HG03378 (cell line): Measurements from ENCODE around the gene NUDT6.
A peak's percentile ranks its signal among the peaks of the same experiment; 100 is the strongest.
"Not testable (repeated sequence)": the region's sequence is repeated elsewhere in the genome, so short reads cannot be mapped to it uniquely, and the experiment has no call there.

Experiments used
- ATAC-seq: cut with Tn5 transposase; IDR thresholded peaks from one replicate; pipeline ENCODE4 v1.9.1; 2021; ENCODE audit warnings: mild to moderate bottlenecking, moderate library complexity; ENCODE audit not compliant: unreplicated experiment

The NUDT6 gene, protein sequence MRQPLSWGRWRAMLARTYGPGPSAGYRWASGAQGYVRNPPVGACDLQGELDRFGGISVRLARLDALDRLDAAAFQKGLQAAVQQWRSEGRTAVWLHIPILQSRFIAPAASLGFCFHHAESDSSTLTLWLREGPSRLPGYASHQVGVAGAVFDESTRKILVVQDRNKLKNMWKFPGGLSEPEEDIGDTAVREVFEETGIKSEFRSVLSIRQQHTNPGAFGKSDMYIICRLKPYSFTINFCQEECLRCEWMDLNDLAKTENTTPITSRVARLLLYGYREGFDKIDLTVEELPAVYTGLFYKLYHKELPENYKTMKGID

DNA sequence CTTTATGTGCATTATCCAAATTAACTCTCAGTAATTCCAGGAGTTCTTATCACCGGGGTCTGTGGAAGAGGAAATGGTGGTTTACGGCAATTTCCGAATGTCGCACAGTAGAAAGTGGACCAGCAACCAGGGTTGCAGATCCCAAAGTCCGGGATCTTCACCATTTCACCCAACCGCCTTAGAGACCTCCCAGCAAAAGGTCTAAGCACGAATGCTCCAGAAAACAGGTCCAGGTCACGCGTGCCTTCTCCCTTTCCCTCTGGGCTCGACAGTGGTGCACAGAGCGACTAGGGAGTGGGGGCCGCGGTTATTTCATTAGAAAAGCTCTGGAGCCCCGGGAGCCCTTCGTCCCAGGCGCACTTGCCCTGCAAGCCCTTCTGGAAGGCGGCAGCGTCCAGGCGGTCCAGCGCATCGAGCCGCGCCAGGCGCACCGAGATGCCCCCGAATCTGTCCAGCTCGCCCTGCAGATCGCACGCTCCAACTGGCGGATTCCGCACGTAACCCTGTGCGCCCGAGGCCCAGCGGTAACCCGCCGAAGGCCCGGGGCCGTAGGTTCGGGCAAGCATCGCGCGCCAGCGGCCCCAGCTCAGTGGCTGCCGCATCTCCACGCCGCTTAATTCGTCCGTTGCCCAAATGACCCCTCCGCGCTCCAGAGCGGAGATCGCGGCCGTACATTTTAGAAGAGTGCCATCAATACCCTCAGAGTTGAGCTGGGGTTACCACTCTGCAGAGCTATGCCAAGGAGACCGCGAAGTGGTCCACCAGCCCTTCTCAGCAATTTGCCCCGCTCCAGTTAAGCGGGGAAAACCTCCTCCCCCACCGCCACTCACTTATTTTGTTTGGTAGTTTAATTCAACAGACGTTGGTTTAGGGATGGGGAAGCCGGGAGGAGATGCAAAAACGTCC is at the start of gene NUDT6:
NUDT6 (minus strand) TSS at position 627 of the 906 bp plus-strand sequence; CDS start at position 602, 25 bp downstream.
- ATAC-seq = peak; percentile 68

DNA sequence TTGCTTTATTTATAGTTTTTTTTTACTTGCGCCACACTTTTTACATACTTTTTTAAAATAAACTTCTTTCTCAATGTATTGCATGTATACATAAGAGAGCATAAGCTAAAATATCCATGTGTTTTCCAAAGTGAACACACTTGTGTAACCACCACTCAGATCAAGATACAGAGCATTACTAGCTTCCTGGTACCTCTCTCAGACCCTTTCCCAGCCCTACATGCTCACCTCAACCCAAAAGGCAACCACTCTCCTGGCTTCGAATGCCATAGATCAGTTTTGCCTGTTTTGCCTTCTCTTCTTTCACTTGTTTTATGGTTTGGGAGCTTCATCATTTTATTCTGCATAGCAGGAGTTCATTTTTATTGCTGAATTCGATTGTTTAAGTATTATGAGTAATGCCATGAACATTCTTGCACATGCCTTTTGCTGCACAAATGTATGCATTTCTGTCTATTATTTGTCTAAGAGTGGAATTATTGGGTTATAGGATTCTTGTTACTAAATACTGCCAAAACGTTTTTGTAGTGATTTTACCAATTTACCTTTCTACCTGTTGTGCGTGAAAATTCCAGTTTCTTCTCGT is 45.9 kb upstream of the NUDT6 start:
- no peak for ATAC-seq

DNA sequence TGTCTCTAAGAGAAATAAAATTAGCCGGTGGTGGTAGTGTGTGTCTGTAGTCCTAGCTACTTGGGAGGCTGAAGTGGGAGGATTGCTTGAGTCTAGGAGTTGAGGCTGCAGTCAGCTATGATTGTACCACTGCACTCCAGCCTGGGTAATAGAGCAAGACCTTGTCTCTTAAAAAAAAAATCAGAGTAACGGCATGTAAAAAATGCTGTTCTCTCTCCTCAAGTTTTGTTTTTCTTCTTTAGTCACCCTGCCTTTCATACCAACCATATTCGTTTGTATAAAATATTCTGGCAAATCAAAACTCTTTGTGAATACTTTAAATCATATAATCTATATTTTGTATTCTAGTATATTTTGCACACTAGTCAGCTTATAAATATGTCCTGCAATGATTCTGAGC is 44.8 kb upstream of the NUDT6 start:
- ATAC-seq = no peak

DNA sequence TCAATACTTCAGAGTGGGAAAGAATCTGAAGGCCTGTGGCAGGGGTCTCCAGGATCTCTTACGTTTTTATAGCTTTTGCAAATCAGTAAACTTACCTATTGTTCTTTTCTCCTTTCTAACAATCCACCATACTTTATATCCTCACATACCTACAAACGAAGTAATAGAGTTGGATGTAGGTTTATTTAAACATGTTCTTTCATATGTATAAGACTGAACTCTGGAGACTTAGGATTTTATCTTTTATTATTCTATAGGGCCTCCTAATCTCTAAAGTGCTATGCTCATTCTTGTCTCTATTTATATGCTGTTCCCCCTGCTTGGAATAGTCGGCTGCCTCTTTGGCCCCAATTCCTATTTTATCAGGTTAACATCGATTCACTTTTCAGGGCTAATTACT is 43.8 kb upstream of the NUDT6 start:
- no peak for ATAC-seq

DNA sequence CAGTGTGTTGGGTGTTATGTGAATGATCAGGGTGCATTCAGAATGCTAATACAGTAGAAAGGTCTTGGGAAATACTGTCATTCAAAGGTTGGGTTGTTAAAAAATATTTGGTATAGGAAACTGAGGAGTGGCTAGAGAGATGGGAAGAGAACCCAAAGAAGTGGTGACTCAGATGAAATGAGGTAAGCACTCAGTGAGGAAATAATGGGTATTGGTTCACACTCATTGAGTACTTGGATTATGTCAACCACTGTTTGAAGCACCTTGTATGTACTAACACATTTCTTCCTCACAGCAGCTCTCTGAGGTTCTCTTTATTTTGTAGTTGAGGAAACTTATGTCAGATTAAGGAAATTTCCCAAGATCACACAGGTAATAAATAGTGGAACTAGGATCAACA is 40.8 kb upstream of the NUDT6 start:
- no peak for ATAC-seq

DNA sequence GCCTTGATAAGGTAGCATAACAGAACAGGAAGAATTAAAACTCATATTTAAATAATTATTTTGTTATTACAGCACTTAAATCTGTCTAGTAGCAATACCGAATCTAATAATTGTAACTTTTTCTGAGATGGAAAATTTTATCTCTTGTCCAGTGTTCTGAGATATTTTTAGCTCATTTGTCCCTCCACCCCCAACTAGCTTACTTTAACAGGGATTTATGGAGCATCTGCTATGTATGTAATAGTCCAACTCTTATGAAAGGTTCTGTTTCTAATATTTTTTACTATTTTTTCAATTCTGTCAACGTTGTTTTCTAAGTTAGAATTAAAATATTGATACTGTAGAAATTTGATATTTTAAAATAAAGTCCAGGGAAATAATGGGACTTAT is 38.2 kb upstream of the NUDT6 start:
- ATAC-seq = no peak

DNA sequence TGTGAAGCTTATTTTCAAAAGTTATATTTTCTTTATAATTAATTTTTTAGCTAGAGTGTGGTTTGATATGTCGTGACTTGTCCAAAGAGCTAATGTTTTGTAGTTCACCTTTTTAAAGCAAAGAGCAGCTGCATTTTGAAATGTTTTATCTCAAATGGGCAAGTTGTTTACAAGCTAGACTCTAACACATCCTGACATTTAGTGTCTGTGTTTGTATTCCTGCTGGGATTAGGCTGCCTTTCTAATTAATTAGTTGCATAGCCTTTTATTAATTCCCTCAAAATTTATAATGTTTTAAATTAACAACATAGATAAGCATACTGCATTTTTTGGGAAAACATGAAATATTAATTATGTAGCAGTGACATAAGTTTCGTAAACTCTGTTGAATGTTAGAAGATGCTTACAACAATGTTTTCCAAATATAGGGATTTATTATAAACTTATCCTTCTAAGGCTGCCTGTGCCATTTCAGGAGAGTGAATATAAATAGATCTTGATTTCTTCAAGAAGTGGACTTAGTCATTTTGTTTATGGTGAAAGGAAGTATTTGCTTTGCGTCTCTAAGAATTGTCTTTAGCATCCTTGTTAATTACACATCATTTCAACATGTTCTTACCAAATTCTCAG is 37.7 kb upstream of the NUDT6 start:
- no peak for ATAC-seq

DNA sequence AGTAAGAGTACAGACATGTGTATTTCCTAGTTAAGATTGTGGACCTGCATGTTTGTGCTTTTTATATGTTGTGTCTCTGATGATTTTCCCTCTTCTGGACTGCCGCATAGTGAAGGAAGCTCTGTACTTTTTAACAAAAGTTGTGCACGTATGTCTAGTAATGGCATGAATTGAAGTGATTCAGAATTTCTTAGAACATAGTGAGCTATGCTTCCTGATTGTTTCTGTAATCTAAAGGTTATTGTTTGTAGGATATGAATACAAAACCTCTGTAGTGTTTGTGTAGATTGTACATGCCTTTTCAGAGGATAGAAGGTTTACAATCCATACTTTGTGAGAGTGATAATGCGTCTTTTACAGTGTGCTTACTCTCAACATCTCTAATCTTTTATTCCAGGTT is 37.0 kb upstream of the NUDT6 start:
- ATAC-seq = no peak

DNA sequence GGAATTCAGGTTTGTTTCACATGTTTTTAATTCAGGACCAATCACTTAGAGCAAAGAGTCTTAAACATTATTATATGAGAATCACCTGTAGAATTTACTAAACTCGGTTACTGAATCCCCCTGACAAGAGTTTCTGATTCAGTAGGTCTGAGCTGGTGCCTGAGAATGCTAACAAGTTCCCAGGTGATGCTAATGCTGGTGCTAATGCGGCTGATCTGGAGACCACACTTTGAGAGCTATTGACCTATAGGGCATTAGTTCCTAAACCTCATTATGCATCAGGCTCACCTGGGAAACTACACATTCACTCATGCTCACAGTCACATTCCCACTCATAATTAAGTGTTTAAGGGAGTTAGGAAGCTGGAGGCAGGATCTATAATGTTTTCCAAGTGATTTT is 36.1 kb upstream of the NUDT6 start:
- no peak for ATAC-seq

DNA sequence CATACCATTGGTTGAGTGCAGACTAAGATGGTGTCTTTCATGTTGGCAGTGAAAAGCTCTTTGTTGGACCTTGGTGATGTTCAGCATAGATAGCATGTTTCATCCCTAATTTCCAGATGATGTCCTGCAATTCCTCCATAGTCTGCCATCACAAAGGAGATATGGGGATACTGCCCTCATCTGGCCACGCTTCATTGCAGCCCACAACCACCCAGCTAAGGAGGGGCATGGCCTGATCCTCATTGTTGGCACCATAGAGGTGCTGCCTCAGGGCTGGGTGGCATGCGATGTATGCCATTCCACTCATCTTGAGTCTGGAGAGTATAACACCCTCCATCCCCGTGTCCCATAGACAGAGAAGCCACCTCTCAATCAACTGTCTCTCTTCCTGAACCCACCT is 31.5 kb upstream of the NUDT6 start:
- ATAC-seq = no peak

DNA sequence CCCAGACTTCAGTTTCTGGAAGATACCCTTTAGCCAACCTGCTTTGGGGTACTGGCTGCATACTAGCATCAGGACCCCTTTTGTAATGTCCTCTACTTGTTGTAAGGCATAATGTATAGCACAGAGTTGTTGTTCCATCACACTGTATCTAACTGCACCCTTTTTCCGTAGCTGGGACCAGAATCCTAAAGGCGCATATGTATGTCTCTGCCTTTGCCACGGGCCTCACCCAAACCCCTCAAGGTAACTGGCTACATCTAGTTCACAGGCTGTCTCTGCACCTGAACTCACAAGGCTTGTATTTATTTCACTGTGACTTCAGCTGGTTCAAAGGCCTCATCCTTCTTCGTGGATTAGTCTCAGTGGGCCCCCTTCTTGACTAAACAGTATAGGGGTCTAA is 29.6 kb upstream of the NUDT6 start:
- no peak for ATAC-seq

DNA sequence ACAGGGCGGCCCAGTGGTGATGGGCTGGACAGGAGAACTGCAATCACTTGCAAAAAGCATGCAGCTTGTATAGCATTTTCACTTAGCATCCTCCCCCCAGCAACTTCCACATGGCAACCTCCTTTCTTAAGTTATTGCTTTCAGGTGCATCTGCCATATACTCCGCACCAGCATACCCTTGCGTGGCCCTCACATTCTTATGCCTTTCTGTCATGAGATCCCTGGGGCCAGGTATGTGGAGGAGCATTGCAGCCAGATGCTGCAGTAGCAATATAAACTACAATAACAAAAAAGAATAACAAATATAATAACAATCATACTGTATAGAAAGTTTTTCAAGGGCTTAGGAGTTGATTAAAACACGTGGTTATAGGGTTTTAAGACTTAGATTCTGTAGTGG is 26.3 kb upstream of the NUDT6 start:
- ATAC-seq = no peak

DNA sequence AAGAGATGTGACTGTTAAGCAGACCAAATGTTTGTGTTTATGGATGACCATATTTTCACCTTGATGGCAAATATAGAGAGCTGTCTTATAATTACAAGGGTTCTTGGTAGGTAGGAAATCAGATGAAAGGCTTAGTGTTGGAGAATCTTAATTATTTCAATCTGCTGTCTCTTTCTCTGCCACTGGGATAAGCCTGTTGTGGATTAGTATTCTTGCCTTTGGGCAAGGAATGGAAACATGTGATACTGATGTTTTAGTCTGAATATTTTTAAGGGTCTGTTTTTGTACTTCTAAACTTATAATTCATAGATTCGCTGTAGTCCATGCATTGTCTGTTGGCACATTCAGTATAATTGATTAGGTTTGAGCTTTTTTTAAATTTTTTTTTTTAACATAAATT is 23.7 kb upstream of the NUDT6 start:
- no peak for ATAC-seq

DNA sequence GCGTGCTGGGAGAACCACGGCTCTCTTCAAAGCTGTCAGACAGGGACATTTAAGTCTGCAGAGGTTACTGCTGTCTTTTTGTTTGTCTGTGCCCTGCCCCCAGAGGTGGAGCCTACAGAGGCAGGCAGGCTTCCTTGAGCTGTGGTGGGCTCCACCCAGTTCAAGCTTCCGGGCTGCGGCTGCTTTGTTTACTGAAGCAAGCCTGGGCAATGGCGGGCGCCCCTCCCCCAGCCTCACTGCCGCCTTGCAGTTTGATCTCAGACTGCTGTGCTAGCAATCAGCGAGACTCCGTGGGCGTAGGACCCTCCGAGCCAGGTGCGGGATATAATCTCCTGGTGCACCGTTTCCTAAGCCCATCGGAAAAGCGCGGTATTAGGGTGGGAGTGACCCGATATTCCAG is 22.7 kb upstream of the NUDT6 start:
- not testable (repeated sequence) for ATAC-seq

DNA sequence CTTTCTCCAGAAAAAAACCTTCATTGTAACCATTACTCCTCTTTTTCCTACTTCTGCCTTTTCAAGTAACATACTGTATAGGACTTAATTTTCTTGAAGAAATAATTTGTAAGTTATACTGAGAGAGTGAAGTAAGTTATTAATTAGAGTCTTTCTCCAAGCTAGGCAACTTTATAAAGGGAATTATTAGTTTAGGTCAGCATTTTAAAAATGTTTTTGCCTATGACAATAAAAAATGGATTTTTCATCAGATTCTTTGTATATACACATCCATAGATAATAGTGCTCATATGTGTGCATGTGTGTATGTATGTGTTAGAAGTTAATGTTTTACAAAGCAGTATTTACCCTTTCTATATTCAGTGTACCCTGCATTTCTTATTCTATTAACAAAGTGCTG is 10.4 kb upstream of the NUDT6 start:
- no peak for ATAC-seq

DNA sequence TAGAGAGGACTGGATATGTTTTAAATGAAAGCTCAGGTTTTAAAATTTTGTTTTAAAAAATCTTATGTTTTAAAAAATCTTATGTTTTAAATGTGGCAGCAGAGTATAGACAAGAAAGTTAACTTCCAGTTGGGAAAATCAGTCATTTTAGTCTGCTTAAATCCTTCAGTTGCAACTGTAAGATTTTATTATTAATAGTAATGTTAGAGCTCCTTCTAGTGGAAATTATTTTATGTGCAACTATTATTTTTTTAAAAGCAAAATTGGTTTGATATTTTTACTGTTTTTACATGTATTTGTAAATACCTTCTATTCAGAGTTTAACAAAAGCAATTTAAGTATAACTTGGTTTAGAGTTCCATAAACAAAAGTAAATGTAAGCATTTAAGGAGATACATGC is 8.5 kb upstream of the NUDT6 start:
- ATAC-seq = no peak

DNA sequence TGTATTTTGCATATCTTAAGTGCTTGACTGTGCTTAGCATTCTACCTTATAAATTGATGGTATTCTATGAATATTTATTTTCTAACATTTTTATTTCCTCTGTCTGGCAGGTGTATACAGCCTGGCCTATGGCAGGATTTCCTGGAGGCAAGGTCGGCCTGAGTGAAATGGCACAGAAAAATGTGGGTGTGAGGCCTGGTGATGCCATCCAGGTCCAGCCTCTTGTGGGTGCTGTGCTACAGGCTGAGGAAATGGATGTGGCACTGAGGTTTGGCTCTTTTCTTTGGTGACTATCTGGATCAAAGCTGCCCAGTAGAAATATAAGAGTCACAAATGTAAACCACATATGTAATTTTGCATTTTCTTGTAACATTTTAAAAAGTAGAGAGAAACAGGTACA is 6.5 kb upstream of the NUDT6 start:
- ATAC-seq = no peak

DNA sequence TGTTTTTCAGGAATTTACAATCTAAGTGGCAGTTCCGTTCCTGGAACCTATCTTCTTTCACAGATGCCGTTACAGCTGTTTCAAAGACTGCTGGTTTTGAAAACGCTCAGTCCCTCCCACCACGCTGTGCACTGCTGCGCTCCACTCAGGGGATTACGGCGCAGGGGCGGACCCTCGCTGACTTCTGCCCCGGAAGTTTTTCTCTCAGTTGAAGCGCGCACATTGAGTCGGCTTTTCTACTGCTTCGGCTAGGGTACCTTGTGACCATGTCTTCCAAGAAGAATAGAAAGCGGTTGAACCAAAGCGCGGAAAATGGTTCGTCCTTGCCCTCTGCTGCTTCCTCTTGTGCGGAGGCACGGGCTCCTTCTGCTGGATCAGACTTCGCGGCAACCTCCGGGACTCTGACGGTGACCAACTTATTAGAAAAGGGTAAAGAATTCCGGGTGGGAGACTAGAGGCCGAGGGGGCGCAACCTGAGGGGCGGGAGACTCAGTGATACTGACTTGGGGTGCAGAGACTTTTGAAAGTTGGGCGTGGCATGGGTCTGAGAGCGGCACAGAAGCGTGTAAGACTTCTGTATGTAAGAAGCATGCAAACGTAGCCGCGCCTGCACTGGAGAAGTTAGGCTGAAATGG is 597 bp upstream of the NUDT6 start:
- peak; percentile 93 for ATAC-seq

DNA sequence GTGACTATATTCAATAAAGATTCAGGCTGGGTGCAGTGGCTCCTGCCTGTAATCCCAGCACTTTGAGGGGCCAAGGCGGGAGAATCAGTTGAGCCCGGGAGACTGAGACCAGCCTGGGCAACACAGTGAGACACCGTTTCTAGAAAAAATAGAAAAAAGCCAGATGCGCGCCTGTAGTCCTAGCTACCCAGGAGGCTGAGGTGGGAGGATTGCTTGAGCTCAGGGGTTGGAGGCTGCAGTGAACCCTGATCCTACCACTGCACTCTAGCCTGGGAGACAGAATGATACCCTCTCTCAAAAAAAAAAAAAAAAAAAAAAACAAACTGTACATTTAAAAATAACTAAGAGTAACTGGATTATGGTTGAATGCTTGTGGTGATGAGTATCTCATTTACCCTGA is 1.1 kb downstream of the NUDT6 start:
- ATAC-seq = no peak

DNA sequence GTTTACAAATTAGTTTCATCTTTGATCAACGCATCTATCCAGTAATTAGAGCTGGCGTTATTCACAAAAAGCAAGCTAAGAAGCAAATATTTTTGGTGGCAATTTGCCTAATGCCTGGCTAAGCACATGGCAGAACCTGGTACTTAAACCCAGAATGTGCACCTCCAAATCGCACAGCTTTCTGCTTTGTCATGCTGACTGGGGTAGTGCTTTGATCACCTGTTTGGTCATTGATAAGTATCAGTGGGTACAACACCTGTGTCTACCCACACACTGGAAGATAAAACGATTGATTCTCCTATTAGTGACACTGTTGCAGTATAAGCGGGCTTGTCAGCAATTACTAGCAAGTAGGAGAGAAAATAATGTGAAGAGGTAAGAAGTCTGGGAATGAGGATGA is 1.9 kb downstream of the NUDT6 start:
- ATAC-seq = no peak

DNA sequence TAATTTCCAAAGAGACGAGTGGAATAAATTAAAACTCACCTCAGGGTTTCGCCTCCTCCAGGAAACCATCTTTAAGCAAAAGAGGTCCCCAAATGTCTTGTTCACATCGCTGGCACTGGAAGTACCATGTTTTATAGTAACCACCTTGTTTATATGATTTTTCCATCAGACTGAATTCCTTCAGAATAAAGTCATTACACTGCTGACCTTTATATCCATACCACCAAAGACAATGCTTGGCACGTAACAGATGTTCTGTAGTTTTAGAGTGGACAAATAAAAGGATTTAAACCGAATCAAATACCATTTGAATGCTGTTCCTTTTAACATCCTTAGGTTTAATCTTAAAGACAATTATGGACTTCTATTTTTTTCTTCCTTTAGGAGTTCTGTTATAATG is 4.7 kb downstream of the NUDT6 start:
- ATAC-seq = no peak
